Panc1 (cell line): Measurements from ENCODE around the gene RCOR1. TPM values are rescaled to one million over a fixed set of nuclear protein-coding genes. Genes with fewer than 3 reads are reported as not detected.
"Not testable (repeated sequence)": the region's sequence is repeated elsewhere in the genome, so short reads cannot be mapped to it uniquely, and the experiment has no call there.

ENCODE experiments used
- ATAC-seq: fragments of 200-7000 bp; cut with Tn5 transposase; 2 replicates; pipeline ENCODE4 v1.9.1; 2020; ENCODE audit warnings: mild to moderate bottlenecking, moderate library complexity
- BruUV-seq: library from RNA; stranded (reverse); fragments of 400-500 nt; replicated peaks from 2 replicates; lab custom pipeline; 2021; lab: Mats Ljungman, UMichigan
- CTCF ChIA-PET: fragments of 300-600 bp; sonication (Branson Sonifier 250); formaldehyde crosslinking; loops from one replicate; lab custom pipeline; 2022; ENCODE audit warnings: antibody characterized with exemption; lab: Charles Lee
- POLR2A ChIA-PET: fragments of 300-600 bp; sonication (Branson Sonifier 250); formaldehyde crosslinking; loops from one replicate; lab custom pipeline; 2022; ENCODE audit warnings: antibody characterized with exemption; lab: Charles Lee
- DNase-seq: peaks from one replicate; pipeline ENCODE4 v3.0.0-alpha.2; 2010; ENCODE audit warnings: low read depth, low spot score
- H3K27ac ChIP-seq: 2 replicates; pipeline ENCODE4 v1.5.1; 2011; ENCODE audit warnings: mild to moderate bottlenecking, low read length, inconsistent platforms
- H3K27me3 ChIP-seq: fragments of 200-500 bp; sonication (Bioruptor generic); 2 replicates; pipeline ENCODE4 v1.6.0; 2014; ENCODE audit warnings: low read length, inconsistent platforms; ENCODE audit not compliant: control insufficient read depth, insufficient read depth
- H3K36me3 ChIP-seq: fragments of 200-500 bp; sonication (Bioruptor generic); 2 replicates; pipeline ENCODE4 v1.5.1; 2014; ENCODE audit warnings: inconsistent platforms, mild to moderate bottlenecking, low read length, moderate library complexity; ENCODE audit not compliant: control insufficient read depth, insufficient read depth
- H3K4me1 ChIP-seq: 2 replicates; pipeline ENCODE4 v1.5.1; 2011; ENCODE audit warnings: inconsistent platforms, mild to moderate bottlenecking, low read length, moderate library complexity; ENCODE audit not compliant: control insufficient read depth, insufficient read depth
- H3K4me3 ChIP-seq, 2 experiments: 2 replicates each; pipeline ENCODE4 v1.5.1; 2011 to 2012; ENCODE audit warnings: low read depth in 2 of 2, low read length in 2 of 2, mild to moderate bottlenecking in 2 of 2, inconsistent platforms in 1 of 2, moderate library complexity in 1 of 2
- H3K9me3 ChIP-seq: fragments of 200-500 bp; sonication (Bioruptor generic); 2 replicates; pipeline ENCODE4 v1.5.1; 2014; ENCODE audit warnings: low read depth, mild to moderate bottlenecking, inconsistent platforms, low read length, moderate library complexity; ENCODE audit not compliant: control insufficient read depth, insufficient read depth
- POLR2AphosphoS5 ChIP-seq: IDR thresholded peaks from 2 replicates; pipeline ENCODE4 v1.6.1; 2012; ENCODE audit warnings: mild to moderate bottlenecking, low read depth, low read length, moderate library complexity
- SIN3A ChIP-seq: IDR thresholded peaks from 2 replicates; pipeline ENCODE4 v1.6.1; 2012; ENCODE audit warnings: low read depth, mild to moderate bottlenecking, low read length, moderate library complexity, borderline replicate concordance; ENCODE audit not compliant: insufficient read depth
- TCF7L2 ChIP-seq: IDR thresholded peaks from 2 replicates; pipeline ENCODE4 v1.6.1; 2011; ENCODE audit warnings: mild to moderate bottlenecking, low read depth, low read length, inconsistent platforms
- in situ Hi-C: cut with HindIII; loops from 2 replicates; pipeline ENCODE4 v1.10.0; 2016; ENCODE audit warnings: low sequenced_read_pairs, low pct_unique_long_range_greater_than_20kb
- intact Hi-C: fragments of 100-400 bp; cut with micrococcal nuclease; formaldehyde crosslinking; loops from one replicate; pipeline ENCODE4 v1.10.0; 2022; ENCODE audit not compliant: unreplicated experiment
- total RNA-seq: library from RNA; stranded (reverse); gene quantifications from one replicate; pipeline ENCODE4 v1.2.1, GENCODE V29; 2021; ENCODE audit not compliant: unreplicated experiment
- TF ChIP-seq, protein P1 (sequence below), 2 experiments: IDR thresholded peaks; 2 replicates each; pipeline ENCODE4 v1.6.1; 2011 to 2012; ENCODE audit warnings: low read depth in 2 of 2, control low read depth in 1 of 2, low read length in 1 of 2, mild to moderate bottlenecking in 1 of 2, moderate library complexity in 1 of 2; ENCODE audit not compliant: insufficient read depth in 1 of 2
- TF ChIP-seq, protein P2 (sequence below): fragments of 450-650 bp; IDR thresholded peaks from 2 replicates; pipeline ENCODE4 v1.5.1; 2017; ENCODE audit warnings: mild to moderate bottlenecking

RCOR1 gene
- total RNA-seq, 1 experiment from 2014 or later, result 27.1 TPM

DNA sequence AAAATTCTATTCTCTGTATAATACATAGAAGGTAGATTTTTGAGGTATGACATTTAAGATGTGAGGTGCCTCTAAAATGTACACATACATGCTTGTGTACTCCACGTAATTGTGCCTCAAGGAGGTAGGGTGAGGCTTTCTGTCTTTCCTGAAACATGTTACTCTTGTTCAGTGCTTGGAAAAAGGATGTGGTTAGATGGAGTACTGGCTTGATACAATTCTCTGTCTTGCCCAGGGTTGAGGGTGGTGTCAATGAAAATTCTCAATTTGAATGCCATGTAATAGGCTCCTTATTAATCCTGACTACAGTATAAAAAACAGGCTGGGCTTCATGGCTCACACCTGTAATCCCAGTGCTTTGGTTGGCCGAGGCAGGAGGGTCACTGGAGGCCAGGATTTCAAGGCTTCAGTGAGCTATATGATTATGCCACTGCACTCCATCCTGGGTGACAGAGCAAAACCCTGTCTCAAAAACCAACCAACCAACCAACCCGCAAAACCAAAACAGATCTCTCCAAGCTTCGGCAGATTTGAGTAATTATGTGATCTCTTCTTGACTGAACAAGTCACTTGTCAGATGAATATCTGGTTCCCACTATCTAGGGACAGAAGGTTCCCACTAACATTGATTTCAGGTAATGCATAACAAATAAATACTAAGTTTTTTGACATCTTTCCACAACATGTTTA lies 41.6 kb downstream of the RCOR1 start:
- in situ Hi-C loops (no loop called here), intact Hi-C loops (no loop called here)
- Histone ChIP-seq H3K9me3 (no peaks in the 10 kb centered on the region), H3K27me3 (no peaks in the 10 kb centered on the region), H3K4me1 (peaks cover 4% of the 10 kb centered on the region), H3K27ac (no peak overlapping the region), H3K4me3 (no peak overlapping the region), H3K36me3 (no peaks in the 10 kb centered on the region)
- no peak for DNase-seq
- BruUV-seq, result no TSS peak
- ChIA-PET CTCF (no interaction called here), POLR2A (no interaction called here)
- no peak for ATAC-seq
- no peak for TF ChIP-seq SIN3A
- TF ChIP-seq, protein P1, sequence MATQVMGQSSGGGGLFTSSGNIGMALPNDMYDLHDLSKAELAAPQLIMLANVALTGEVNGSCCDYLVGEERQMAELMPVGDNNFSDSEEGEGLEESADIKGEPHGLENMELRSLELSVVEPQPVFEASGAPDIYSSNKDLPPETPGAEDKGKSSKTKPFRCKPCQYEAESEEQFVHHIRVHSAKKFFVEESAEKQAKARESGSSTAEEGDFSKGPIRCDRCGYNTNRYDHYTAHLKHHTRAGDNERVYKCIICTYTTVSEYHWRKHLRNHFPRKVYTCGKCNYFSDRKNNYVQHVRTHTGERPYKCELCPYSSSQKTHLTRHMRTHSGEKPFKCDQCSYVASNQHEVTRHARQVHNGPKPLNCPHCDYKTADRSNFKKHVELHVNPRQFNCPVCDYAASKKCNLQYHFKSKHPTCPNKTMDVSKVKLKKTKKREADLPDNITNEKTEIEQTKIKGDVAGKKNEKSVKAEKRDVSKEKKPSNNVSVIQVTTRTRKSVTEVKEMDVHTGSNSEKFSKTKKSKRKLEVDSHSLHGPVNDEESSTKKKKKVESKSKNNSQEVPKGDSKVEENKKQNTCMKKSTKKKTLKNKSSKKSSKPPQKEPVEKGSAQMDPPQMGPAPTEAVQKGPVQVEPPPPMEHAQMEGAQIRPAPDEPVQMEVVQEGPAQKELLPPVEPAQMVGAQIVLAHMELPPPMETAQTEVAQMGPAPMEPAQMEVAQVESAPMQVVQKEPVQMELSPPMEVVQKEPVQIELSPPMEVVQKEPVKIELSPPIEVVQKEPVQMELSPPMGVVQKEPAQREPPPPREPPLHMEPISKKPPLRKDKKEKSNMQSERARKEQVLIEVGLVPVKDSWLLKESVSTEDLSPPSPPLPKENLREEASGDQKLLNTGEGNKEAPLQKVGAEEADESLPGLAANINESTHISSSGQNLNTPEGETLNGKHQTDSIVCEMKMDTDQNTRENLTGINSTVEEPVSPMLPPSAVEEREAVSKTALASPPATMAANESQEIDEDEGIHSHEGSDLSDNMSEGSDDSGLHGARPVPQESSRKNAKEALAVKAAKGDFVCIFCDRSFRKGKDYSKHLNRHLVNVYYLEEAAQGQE (IDR thresholded peaks at IDR 0.05; ENCODE audit: insufficient read depth in 1 of 2, low read depth in 2 of 2, low read length in 1 of 2), result no peak
- TF ChIP-seq POLR2AphosphoS5, result no peak
- no peak for TF ChIP-seq TCF7L2
- TF ChIP-seq, protein P2, sequence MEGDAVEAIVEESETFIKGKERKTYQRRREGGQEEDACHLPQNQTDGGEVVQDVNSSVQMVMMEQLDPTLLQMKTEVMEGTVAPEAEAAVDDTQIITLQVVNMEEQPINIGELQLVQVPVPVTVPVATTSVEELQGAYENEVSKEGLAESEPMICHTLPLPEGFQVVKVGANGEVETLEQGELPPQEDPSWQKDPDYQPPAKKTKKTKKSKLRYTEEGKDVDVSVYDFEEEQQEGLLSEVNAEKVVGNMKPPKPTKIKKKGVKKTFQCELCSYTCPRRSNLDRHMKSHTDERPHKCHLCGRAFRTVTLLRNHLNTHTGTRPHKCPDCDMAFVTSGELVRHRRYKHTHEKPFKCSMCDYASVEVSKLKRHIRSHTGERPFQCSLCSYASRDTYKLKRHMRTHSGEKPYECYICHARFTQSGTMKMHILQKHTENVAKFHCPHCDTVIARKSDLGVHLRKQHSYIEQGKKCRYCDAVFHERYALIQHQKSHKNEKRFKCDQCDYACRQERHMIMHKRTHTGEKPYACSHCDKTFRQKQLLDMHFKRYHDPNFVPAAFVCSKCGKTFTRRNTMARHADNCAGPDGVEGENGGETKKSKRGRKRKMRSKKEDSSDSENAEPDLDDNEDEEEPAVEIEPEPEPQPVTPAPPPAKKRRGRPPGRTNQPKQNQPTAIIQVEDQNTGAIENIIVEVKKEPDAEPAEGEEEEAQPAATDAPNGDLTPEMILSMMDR, result no peak

DNA sequence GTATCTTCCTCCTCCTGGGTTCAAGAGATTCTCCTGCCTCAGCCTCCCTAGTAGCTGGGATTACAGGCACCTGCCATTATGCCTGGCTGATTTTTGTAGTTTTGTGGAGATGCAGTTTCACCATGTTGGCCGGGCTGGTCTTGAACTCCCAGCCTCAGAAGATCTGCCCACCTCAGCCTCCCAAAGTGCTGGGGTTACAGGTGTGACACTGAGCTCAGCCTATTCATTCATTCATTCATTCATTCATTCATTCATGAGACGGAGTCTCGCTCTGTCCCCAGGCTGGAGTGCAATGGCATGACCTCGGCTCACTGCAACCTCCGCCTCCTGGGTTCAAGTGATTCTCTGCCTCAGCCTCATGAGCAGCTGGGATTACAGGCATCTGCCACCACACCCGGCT lies 47.2 kb downstream of the RCOR1 start:
- ATAC-seq, H3K9me3 ChIP-seq, BruUV-seq, H3K4me3 ChIP-seq, H3K4me1 ChIP-seq, POLR2A ChIA-PET, H3K27ac ChIP-seq, intact Hi-C loops, DNase-seq, H3K36me3 ChIP-seq, H3K27me3 ChIP-seq, in situ Hi-C loops, CTCF ChIA-PET: not testable (repeated sequence)

DNA sequence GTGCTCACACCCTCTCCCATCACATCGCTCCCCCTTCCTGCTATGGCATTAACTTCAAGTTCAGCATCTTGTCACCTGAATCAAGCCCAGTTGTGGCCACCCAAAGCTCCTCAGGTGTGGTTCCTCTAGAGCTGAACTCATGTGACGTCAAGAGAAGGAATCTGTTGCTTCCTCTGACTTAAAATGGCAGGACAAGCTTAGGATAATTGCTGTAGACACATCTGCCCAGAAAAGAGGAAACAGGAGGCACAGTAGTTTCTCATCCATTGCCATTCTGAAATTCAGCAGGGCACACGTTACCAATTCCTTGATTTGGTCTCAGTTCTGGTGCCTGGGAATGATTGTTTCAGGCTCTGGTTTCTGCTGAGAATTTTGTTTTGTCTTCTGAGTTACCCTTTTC lies 52.1 kb downstream of the RCOR1 start:
- no peaks in the 10 kb centered on the region; the same call in 1 of the 2 replicates for H3K4me1 ChIP-seq
- H3K9me3 ChIP-seq, result no peaks in the 10 kb centered on the region
- no peak overlapping the region for H3K27ac ChIP-seq
- ChIA-PET POLR2A (no interaction called here), CTCF (no interaction called here)
- in situ Hi-C loops, result no loop called here
- H3K27me3 ChIP-seq, result no peaks in the 10 kb centered on the region
- no peak overlapping the region for H3K4me3 ChIP-seq
- TF ChIP-seq, protein P1 (IDR thresholded peaks at IDR 0.05; ENCODE audit: insufficient read depth in 1 of 2, low read depth in 2 of 2, low read length in 1 of 2), result no peak
- no peak for TF ChIP-seq POLR2AphosphoS5
- no peak for TF ChIP-seq SIN3A
- TF ChIP-seq, protein P2, result no peak
- TF ChIP-seq TCF7L2, result no peak
- intact Hi-C loops, result no loop called here
- no peaks in the 10 kb centered on the region for H3K36me3 ChIP-seq
- no TSS peak for BruUV-seq
- ATAC-seq, result no peak
- no peak for DNase-seq
